IMR-90 (cell line): ENCODE data around the gene ANKRD55. TPM values are rescaled to one million over a fixed set of nuclear protein-coding genes. Genes with fewer than 3 reads are reported as not detected.

Experiments used
- ATAC-seq: fragments of 200-7000 bp; cut with Tn5 transposase; 2 replicates; pipeline ENCODE4 v1.9.1; 2020; ENCODE audit warnings: low read depth, mild to moderate bottlenecking, moderate library complexity
- BruUV-seq: library from RNA; stranded (reverse); fragments of 400-500 nt; replicated peaks from 2 replicates; lab custom pipeline; 2021; lab: Mats Ljungman, UMichigan
- CTCF ChIA-PET: fragments of 300-600 bp; formaldehyde crosslinking; extraction: SDS; loops from one replicate; lab custom pipeline; 2021; ENCODE audit warnings: antibody characterized with exemption; lab: Yijun Ruan, JAX
- POLR2A ChIA-PET: fragments of 300-600 bp; sonication (Branson Sonifier 250); formaldehyde crosslinking; loops from one replicate; lab custom pipeline; 2022; ENCODE audit warnings: antibody characterized with exemption; ENCODE audit not compliant: unreplicated experiment; lab: Charles Lee
- DNase-seq: peaks from one replicate; pipeline ENCODE4 v3.0.0; 2013
- H2AFZ ChIP-seq: replicated peaks from 2 replicates; pipeline ENCODE3; 2013; ENCODE audit warnings: low read length, mild to moderate bottlenecking; ENCODE audit not compliant: poor library complexity
- H2AK5ac ChIP-seq: 2 replicates; pipeline ENCODE4 v1.6.1; 2013; ENCODE audit warnings: low read depth, low read length, inconsistent platforms
- H2AK9ac ChIP-seq: replicated peaks from 2 replicates; pipeline ENCODE3; 2013; ENCODE audit warnings: mild to moderate bottlenecking, low read depth, low read length, moderate library complexity; ENCODE audit not compliant: poor library complexity
- H2BK120ac ChIP-seq: 2 replicates; pipeline ENCODE4 v1.6.1; 2013; ENCODE audit warnings: low read depth, low read length, inconsistent platforms
- H2BK15ac ChIP-seq: 3 replicates; pipeline ENCODE4 v1.6.1; 2013; ENCODE audit warnings: low read depth, low read length, inconsistent platforms
- H2BK20ac ChIP-seq: 2 replicates; pipeline ENCODE4 v1.6.1; 2013; ENCODE audit warnings: low read depth, mild to moderate bottlenecking, inconsistent platforms, low read length, moderate library complexity
- H2BK5ac ChIP-seq: 2 replicates; pipeline ENCODE4 v1.6.1; 2013; ENCODE audit warnings: mild to moderate bottlenecking, low read depth, low read length, inconsistent platforms; ENCODE audit not compliant: poor library complexity, severe bottlenecking
- H3K14ac ChIP-seq: replicated peaks from 2 replicates; pipeline ENCODE4 v1.6.1; 2013; ENCODE audit warnings: low read depth, low read length, inconsistent platforms
- H3K18ac ChIP-seq: 2 replicates; pipeline ENCODE4 v1.6.1; 2013; ENCODE audit warnings: low read depth, low read length, control low read depth
- H3K23ac ChIP-seq: 2 replicates; pipeline ENCODE4 v1.6.1; 2013; ENCODE audit warnings: low read depth, low read length, inconsistent platforms
- H3K27ac ChIP-seq: 2 replicates; pipeline ENCODE4 v1.5.1; 2013; ENCODE audit warnings: mild to moderate bottlenecking, control low read depth, low read length; ENCODE audit not compliant: insufficient read depth
- H3K27me3 ChIP-seq: 2 replicates; pipeline ENCODE4 v1.6.1; 2013; ENCODE audit warnings: low read length; ENCODE audit not compliant: control insufficient read depth, insufficient read depth
- H3K36me3 ChIP-seq: 2 replicates; pipeline ENCODE4 v1.6.1; 2013; ENCODE audit warnings: low read length, mixed read lengths; ENCODE audit not compliant: control insufficient read depth, insufficient read depth
- H3K4ac ChIP-seq: 2 replicates; pipeline ENCODE4 v1.6.1; 2013; ENCODE audit warnings: low read depth, low read length, inconsistent platforms
- H3K4me1 ChIP-seq: 2 replicates; pipeline ENCODE4 v1.6.1; 2013; ENCODE audit warnings: low read length, mixed read lengths; ENCODE audit not compliant: control insufficient read depth, insufficient read depth
- H3K4me2 ChIP-seq: 2 replicates; pipeline ENCODE4 v1.6.1; 2013; ENCODE audit warnings: low read depth, mild to moderate bottlenecking, control low read depth, low read length, moderate library complexity
- H3K4me3 ChIP-seq: 2 replicates; pipeline ENCODE4 v1.5.1; 2013; ENCODE audit warnings: low read depth, mild to moderate bottlenecking, control low read depth, low read length, moderate library complexity; ENCODE audit not compliant: insufficient read depth
- H3K56ac ChIP-seq: 2 replicates; pipeline ENCODE4 v1.6.1; 2013; ENCODE audit warnings: low read length, inconsistent platforms; ENCODE audit not compliant: insufficient read depth; ENCODE audit errors: extremely low read depth
- H3K79me1 ChIP-seq, 2 experiments: 2 replicates each; pipeline ENCODE4 v1.6.1; 2013; ENCODE audit warnings: low read length in 2 of 2, inconsistent platforms in 1 of 2, low read depth in 1 of 2
- H3K9ac ChIP-seq: 2 replicates; pipeline ENCODE4 v1.6.1; 2013; ENCODE audit warnings: low read depth, low read length, control low read depth
- H3K9me1 ChIP-seq: 2 replicates; pipeline ENCODE4 v1.6.1; 2013; ENCODE audit warnings: low read length, inconsistent platforms; ENCODE audit not compliant: insufficient read depth
- H3K9me3 ChIP-seq: 2 replicates; pipeline ENCODE4 v1.6.1; 2013; ENCODE audit warnings: low read length; ENCODE audit not compliant: control insufficient read depth, insufficient read depth
- H4K20me1 ChIP-seq: 2 replicates; pipeline ENCODE4 v1.6.1; 2013; ENCODE audit warnings: low read length, inconsistent platforms; ENCODE audit not compliant: insufficient read depth
- H4K5ac ChIP-seq: 2 replicates; pipeline ENCODE4 v1.6.1; 2013; ENCODE audit warnings: mild to moderate bottlenecking, low read depth, low read length, control low read depth
- H4K8ac ChIP-seq, 2 experiments: 2 replicates each; pipeline ENCODE4 v1.6.1; 2013; ENCODE audit warnings: low read depth in 2 of 2, low read length in 2 of 2, control low read depth in 1 of 2, inconsistent platforms in 1 of 2
- H4K91ac ChIP-seq: 2 replicates; pipeline ENCODE4 v1.6.1; 2013; ENCODE audit warnings: low read depth, low read length, inconsistent platforms; ENCODE audit not compliant: insufficient read depth
- BHLHE40 ChIP-seq: fragments of 150-350 bp; IDR thresholded peaks from 2 replicates; pipeline ENCODE4 v1.6.1; 2016; ENCODE audit warnings: mild to moderate bottlenecking, low read depth, low read length
- CEBPB ChIP-seq: IDR thresholded peaks from 2 replicates; pipeline ENCODE4 v1.6.1; 2012; ENCODE audit warnings: low read depth, low read length, improper control_type of control experiment
- CHD1 ChIP-seq: IDR thresholded peaks from 2 replicates; pipeline ENCODE4 v1.6.1; 2012; ENCODE audit warnings: low read depth, low read length, improper control_type of control experiment
- FOS ChIP-seq: fragments of 150-350 bp; IDR thresholded peaks from 2 replicates; pipeline ENCODE4 v1.6.1; 2016; ENCODE audit warnings: low read depth, low read length
- MAFK ChIP-seq: IDR thresholded peaks from 2 replicates; pipeline ENCODE4 v1.6.1; 2012; ENCODE audit warnings: low read depth, low read length, improper control_type of control experiment
- MAZ ChIP-seq: IDR thresholded peaks from 2 replicates; pipeline ENCODE4 v1.6.1; 2012; ENCODE audit warnings: low read depth, mild to moderate bottlenecking, low read length, improper control_type of control experiment, moderate library complexity, borderline replicate concordance
- MXI1 ChIP-seq: IDR thresholded peaks from 2 replicates; pipeline ENCODE4 v1.6.1; 2012; ENCODE audit warnings: low read depth, mild to moderate bottlenecking, low read length, moderate library complexity, borderline replicate concordance
- NFE2L2 ChIP-seq: fragments of 150-350 bp; IDR thresholded peaks from 2 replicates; pipeline ENCODE4 v1.6.1; 2016; ENCODE audit warnings: low read depth, mild to moderate bottlenecking, low read length
- POLR2A ChIP-seq: IDR thresholded peaks from 2 replicates; pipeline ENCODE4 v1.6.1; 2012; ENCODE audit warnings: mild to moderate bottlenecking, low read depth, low read length
- RAD21 ChIP-seq: IDR thresholded peaks from 2 replicates; pipeline ENCODE4 v1.6.1; 2012; ENCODE audit warnings: low read length, improper control_type of control experiment
- RCOR1 ChIP-seq: IDR thresholded peaks from 2 replicates; pipeline ENCODE4 v1.6.1; 2012; ENCODE audit warnings: mild to moderate bottlenecking, low read length, improper control_type of control experiment; ENCODE audit not compliant: insufficient replicate concordance
- RFX5 ChIP-seq: IDR thresholded peaks from 2 replicates; pipeline ENCODE4 v1.8.0; 2012; ENCODE audit warnings: low read depth, mild to moderate bottlenecking, low read length, moderate library complexity
- SMC3 ChIP-seq: fragments of 150-350 bp; IDR thresholded peaks from 2 replicates; pipeline ENCODE4 v1.6.1; 2016; ENCODE audit warnings: low read depth, mild to moderate bottlenecking, antibody characterized with exemption, low read length, moderate library complexity
- WGBS, 2 experiments: methylation state at CpG; one replicate each; pipeline versions ENCODE4 v1.1.5 to v1.1.7; 2013; ENCODE audit warnings: missing lambda C conversion rate in 2 of 2; ENCODE audit not compliant: insufficient read length in 1 of 2; ENCODE audit errors: extremely low coverage in 2 of 2; 5-methylcytosine and 5-hydroxymethylcytosine counted together
- dilution Hi-C: fragments of 300-500 bp; cut with HindIII; formaldehyde crosslinking; loops from one replicate; pipeline ENCODE4 v1.14.3; 2018; ENCODE audit warnings: low sequenced_read_pairs; ENCODE audit not compliant: unreplicated experiment
- in situ Hi-C: fragments of 300-500 bp; cut with MboI; formaldehyde crosslinking; loops from 3 replicates; pipeline ENCODE4 v1.14.3; 2019; ENCODE audit warnings: low sequenced_read_pairs, inconsistent platforms, mixed read lengths
- intact Hi-C: fragments of 100-400 bp; cut with micrococcal nuclease; formaldehyde crosslinking; loops from 2 replicates; pipeline ENCODE4 v1.10.0; 2022
- polyA plus RNA-seq, 3 experiments: library from polyadenylated mRNA; depleted of rRNA; stranded (reverse); fragments of >200 nt; gene quantifications; 2 replicates each; pipeline ENCODE4 v1.2.3, GENCODE V29; 2012; ENCODE audit warnings: low replicate concordance in 1 of 3
- total RNA-seq: library from RNA; depleted of rRNA; stranded (reverse); fragments of >200 nt; gene quantifications from 2 replicates; pipeline ENCODE4 v1.2.3, GENCODE V29; 2012
- TF ChIP-seq, protein P1 (sequence below): conservative IDR thresholded peaks from 2 replicates; pipeline ENCODE4 v1.5.1; 2012; ENCODE audit warnings: mild to moderate bottlenecking, low read depth, low read length, improper control_type of control experiment
- TF ChIP-seq, protein P2 (sequence below): fragments of 150-350 bp; IDR thresholded peaks from 2 replicates; pipeline ENCODE4 v1.6.1; 2016; ENCODE audit warnings: low read depth, mild to moderate bottlenecking, low read length, moderate library complexity, borderline replicate concordance
- TF ChIP-seq, protein P3 (sequence below): fragments of 150-350 bp; IDR thresholded peaks from 2 replicates; pipeline ENCODE4 v1.6.1; 2017; ENCODE audit warnings: mild to moderate bottlenecking, antibody characterized with exemption, low read length, low read depth

The ANKRD55 gene
- total and polyA plus RNA-seq, 2 of the 4 experiments (the other 2 are of a cell fraction): not detected

DNA sequence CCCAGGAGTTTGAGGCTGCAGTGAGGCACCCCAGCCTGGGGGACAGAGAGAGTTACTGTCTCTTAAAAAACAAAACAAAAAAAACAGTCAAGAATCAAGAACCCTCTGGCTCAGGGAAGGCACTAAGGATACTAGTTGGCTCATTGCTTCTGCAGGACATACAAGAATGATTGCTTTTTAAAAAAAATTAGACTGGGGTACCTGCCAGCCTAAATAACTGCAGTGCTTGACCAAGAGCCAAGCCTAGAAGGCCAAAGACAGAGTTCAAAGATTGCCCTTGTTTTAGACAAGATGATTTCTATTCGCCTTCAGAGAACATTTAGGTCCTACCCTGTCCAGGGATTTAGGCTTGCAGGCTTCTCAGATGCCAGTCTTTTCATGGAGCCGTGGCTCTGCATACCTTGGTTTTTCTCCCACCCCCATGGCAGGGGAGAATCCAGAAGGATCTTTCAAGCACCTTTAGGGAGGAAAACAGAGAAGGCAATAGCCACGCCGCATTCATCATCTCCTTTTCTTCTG, 144.6 kb downstream of the ANKRD55 start:
- DNase-seq (no peak), ATAC-seq (no peak)
- peak overlapping the region; percentile 91 for H2BK120ac ChIP-seq
- intact Hi-C loops (no loop called here), dilution Hi-C loops (no loop called here), in situ Hi-C loops (no loop called here)
- peaks cover 12% of the 10 kb centered on the region for H3K9me1 ChIP-seq
- H3K4me3 ChIP-seq: no peak overlapping the region
- H3K27me3 ChIP-seq: no peaks in the 10 kb centered on the region
- H3K9ac ChIP-seq: no peak overlapping the region
- no peak overlapping the region for H4K8ac ChIP-seq
- peaks cover 8% of the 10 kb centered on the region for H3K4me1 ChIP-seq
- H3K14ac ChIP-seq: peak overlapping the region; percentile 77; the same call in 1 of the 2 replicates
- TF ChIP-seq FOS: no peak
- no peak for TF ChIP-seq CEBPB
- TF ChIP-seq NFE2L2: no peak
- TF ChIP-seq RFX5: no peak
- TF ChIP-seq, protein P1, sequence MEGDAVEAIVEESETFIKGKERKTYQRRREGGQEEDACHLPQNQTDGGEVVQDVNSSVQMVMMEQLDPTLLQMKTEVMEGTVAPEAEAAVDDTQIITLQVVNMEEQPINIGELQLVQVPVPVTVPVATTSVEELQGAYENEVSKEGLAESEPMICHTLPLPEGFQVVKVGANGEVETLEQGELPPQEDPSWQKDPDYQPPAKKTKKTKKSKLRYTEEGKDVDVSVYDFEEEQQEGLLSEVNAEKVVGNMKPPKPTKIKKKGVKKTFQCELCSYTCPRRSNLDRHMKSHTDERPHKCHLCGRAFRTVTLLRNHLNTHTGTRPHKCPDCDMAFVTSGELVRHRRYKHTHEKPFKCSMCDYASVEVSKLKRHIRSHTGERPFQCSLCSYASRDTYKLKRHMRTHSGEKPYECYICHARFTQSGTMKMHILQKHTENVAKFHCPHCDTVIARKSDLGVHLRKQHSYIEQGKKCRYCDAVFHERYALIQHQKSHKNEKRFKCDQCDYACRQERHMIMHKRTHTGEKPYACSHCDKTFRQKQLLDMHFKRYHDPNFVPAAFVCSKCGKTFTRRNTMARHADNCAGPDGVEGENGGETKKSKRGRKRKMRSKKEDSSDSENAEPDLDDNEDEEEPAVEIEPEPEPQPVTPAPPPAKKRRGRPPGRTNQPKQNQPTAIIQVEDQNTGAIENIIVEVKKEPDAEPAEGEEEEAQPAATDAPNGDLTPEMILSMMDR: no peak
- TF ChIP-seq BHLHE40: no peak
- no peak for TF ChIP-seq SMC3
- TF ChIP-seq RCOR1: no peak
- TF ChIP-seq RAD21: no peak
- TF ChIP-seq MAFK: no peak
- TF ChIP-seq MAZ: no peak
- TF ChIP-seq, protein P2, sequence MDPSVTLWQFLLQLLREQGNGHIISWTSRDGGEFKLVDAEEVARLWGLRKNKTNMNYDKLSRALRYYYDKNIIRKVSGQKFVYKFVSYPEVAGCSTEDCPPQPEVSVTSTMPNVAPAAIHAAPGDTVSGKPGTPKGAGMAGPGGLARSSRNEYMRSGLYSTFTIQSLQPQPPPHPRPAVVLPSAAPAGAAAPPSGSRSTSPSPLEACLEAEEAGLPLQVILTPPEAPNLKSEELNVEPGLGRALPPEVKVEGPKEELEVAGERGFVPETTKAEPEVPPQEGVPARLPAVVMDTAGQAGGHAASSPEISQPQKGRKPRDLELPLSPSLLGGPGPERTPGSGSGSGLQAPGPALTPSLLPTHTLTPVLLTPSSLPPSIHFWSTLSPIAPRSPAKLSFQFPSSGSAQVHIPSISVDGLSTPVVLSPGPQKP: no peak
- no peak for TF ChIP-seq CHD1
- TF ChIP-seq MXI1: no peak
- no peak for TF ChIP-seq POLR2A
- TF ChIP-seq, protein P3, sequence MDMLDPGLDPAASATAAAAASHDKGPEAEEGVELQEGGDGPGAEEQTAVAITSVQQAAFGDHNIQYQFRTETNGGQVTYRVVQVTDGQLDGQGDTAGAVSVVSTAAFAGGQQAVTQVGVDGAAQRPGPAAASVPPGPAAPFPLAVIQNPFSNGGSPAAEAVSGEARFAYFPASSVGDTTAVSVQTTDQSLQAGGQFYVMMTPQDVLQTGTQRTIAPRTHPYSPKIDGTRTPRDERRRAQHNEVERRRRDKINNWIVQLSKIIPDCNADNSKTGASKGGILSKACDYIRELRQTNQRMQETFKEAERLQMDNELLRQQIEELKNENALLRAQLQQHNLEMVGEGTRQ: no peak
- no peak overlapping the region for H2BK5ac ChIP-seq
- WGBS, 2 experiments: no CpG with 5 or more reads among the region's 4 CpGs
- no peak overlapping the region; the same call in 1 of the 2 replicates for H4K91ac ChIP-seq
- no TSS peak for BruUV-seq
- peak overlapping the region; percentile 83; the same call in 1 of the 2 replicates for H3K4ac ChIP-seq
- no peak overlapping the region for H3K4me2 ChIP-seq
- H2AK5ac ChIP-seq: peak overlapping the region; percentile 0; the same call in 1 of the 2 replicates
- H2BK20ac ChIP-seq: peak overlapping the region; percentile 90
- H3K23ac ChIP-seq: peak overlapping the region; percentile 23; the same call in 1 of the 2 replicates
- no peaks in the 10 kb centered on the region for H3K79me1 ChIP-seq
- CTCF ChIA-PET: no interaction called here
- no peak overlapping the region for H3K27ac ChIP-seq
- H2AFZ ChIP-seq: peak overlapping the region; percentile 85
- no peak overlapping the region for H3K56ac ChIP-seq
- H4K20me1 ChIP-seq: no peaks in the 10 kb centered on the region
- H3K9me3 ChIP-seq: no peaks in the 10 kb centered on the region
- H2BK15ac ChIP-seq: no peak overlapping the region; the same call in 2 of the 3 replicates
- no peak overlapping the region for H2AK9ac ChIP-seq
- POLR2A ChIA-PET: no interaction called here
- no peak overlapping the region for H4K5ac ChIP-seq
- no peaks in the 10 kb centered on the region for H3K36me3 ChIP-seq
- peak overlapping the region; percentile 34 for H3K18ac ChIP-seq
